Subcutaneous abdominal adipose tissue (tissue), 5 donors: ENCODE results near the gene TMEM121B.

Source experiments
- H3K27ac ChIP-seq: one replicate; pipeline ENCODE4 v1.7.0; 2013; ENCODE audit warnings: low read depth, mild to moderate bottlenecking, inconsistent platforms, low read length, moderate library complexity
- H3K27me3 ChIP-seq, 5 donors: one replicate each; pipeline ENCODE4 v1.7.0; 2013; ENCODE audit warnings: low read length in 5 of 5, inconsistent platforms in 1 of 5; ENCODE audit not compliant: control insufficient read depth in 5 of 5, insufficient read depth in 4 of 5
- H3K36me3 ChIP-seq, 5 donors: one replicate each; pipeline ENCODE4 v1.7.0; 2013; ENCODE audit warnings: low read length in 5 of 5; ENCODE audit not compliant: control insufficient read depth in 5 of 5, insufficient read depth in 5 of 5
- H3K4me1 ChIP-seq, 5 donors: one replicate each; pipeline ENCODE4 v1.7.0; 2013; ENCODE audit warnings: low read length in 5 of 5, mild to moderate bottlenecking in 3 of 5, moderate library complexity in 1 of 5; ENCODE audit not compliant: control insufficient read depth in 5 of 5, insufficient read depth in 5 of 5
- H3K4me3 ChIP-seq, 5 donors: one replicate each; pipeline ENCODE4 v1.7.0; 2013; ENCODE audit warnings: low read length in 5 of 5, low read depth in 1 of 5
- H3K9ac ChIP-seq, 5 donors: one replicate each; pipeline ENCODE4 v1.7.0; 2013; ENCODE audit warnings: low read length in 5 of 5, mild to moderate bottlenecking in 4 of 5, moderate library complexity in 3 of 5
- H3K9me3 ChIP-seq, 5 donors: one replicate each; pipeline ENCODE4 v1.7.0; 2013; ENCODE audit warnings: low read length in 5 of 5; ENCODE audit not compliant: control insufficient read depth in 5 of 5
- donor health status: healthy.
- donor health status: healthy.
- donor health status: healthy.
- donor health status: healthy.
- donor health status: healthy.

Gene TMEM121B

GRCh38 chr22:17114173-17114897 is 6.8 kb downstream of the TMEM121B start:
- Histone ChIP-seq H3K4me3 (no peak overlapping the region), H3K9ac (no peak overlapping the region), H3K9me3 (no peaks in the 10 kb centered on the region), H3K27ac (no peak overlapping the region), H3K27me3 (peaks cover 0 to 7% (median 0%) of the 10 kb centered on the region in 5 donors), H3K4me1 (peaks cover 0 to 32% (median 23%) of the 10 kb centered on the region in 5 donors), H3K36me3 (peaks cover 0 to 14% (median 7%) of the 10 kb centered on the region in 5 donors)

DNA sequence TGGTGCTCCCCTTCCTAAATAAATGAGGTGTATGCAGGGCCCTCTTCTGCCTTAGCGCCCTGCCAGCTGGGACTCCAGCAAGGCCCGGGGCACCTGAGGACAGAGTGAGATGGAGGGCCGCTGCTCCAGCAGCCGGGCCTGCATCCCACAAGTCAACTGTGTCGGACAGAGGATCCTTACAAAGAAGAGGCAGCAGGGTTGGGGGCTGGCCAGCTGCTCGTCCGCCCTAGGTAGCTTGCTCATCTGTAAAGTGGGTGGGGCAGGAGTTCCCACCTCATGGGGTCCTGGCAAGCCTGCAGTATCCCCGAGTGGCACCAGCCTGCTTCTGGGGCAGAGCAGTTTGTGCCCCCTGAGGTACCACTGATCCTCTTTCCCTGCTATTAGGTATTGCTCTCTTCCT is 7.6 kb downstream of the TMEM121B start:
- peaks cover 0 to 7% (median 0%) of the 10 kb centered on the region in 5 donors for H3K27me3 ChIP-seq
- no peak overlapping the region for H3K27ac ChIP-seq
- no peaks in the 10 kb centered on the region for H3K9me3 ChIP-seq
- no peak overlapping the region for H3K4me3 ChIP-seq
- H3K9ac ChIP-seq, result no peak overlapping the region
- peaks cover 0 to 22% (median 14%) of the 10 kb centered on the region in 5 donors for H3K36me3 ChIP-seq
- peaks cover 0 to 26% (median 18%) of the 10 kb centered on the region in 5 donors for H3K4me1 ChIP-seq

- Histone ChIP-seq H3K9me3 (no peaks in the 10 kb centered on the region), H3K4me3 (no peak overlapping the region), H3K4me1 (peaks cover 0 to 20% (median 12%) of the 10 kb centered on the region in 5 donors), H3K27me3 (peaks cover 0 to 7% (median 0%) of the 10 kb centered on the region in 5 donors), H3K36me3 (peaks cover 0 to 32% (median 24%) of the 10 kb centered on the region in 5 donors), H3K27ac (no peak overlapping the region), H3K9ac (no peak overlapping the region)
Observed at GRCh38 chr22:17112491-17113042, 8.6 kb downstream of the TMEM121B start.

- Histone ChIP-seq H3K27me3 (no peaks in the 10 kb centered on the region), H3K4me1 (peaks cover 0 to 10% (median 0%) of the 10 kb centered on the region in 5 donors), H3K36me3 (peaks cover 3 to 48% (median 38%) of the 10 kb centered on the region in 5 donors), H3K9ac (no peak overlapping the region), H3K4me3 (no peak overlapping the region), H3K9me3 (no peaks in the 10 kb centered on the region), H3K27ac (no peak overlapping the region)
Observed at GRCh38 chr22:17110791-17111550, 10.2 kb downstream of the TMEM121B start.

- Histone ChIP-seq H3K9me3 (no peaks in the 10 kb centered on the region), H3K4me3 (no peak overlapping the region), H3K27me3 (no peaks in the 10 kb centered on the region), H3K9ac (no peak overlapping the region), H3K27ac (no peak overlapping the region), H3K4me1 (peaks cover 0 to 15% (median 3%) of the 10 kb centered on the region in 5 donors), H3K36me3 (peaks cover 3 to 58% (median 48%) of the 10 kb centered on the region in 5 donors)
Observed at GRCh38 chr22:17109976-17110375, 11.2 kb downstream of the TMEM121B start.

DNA sequence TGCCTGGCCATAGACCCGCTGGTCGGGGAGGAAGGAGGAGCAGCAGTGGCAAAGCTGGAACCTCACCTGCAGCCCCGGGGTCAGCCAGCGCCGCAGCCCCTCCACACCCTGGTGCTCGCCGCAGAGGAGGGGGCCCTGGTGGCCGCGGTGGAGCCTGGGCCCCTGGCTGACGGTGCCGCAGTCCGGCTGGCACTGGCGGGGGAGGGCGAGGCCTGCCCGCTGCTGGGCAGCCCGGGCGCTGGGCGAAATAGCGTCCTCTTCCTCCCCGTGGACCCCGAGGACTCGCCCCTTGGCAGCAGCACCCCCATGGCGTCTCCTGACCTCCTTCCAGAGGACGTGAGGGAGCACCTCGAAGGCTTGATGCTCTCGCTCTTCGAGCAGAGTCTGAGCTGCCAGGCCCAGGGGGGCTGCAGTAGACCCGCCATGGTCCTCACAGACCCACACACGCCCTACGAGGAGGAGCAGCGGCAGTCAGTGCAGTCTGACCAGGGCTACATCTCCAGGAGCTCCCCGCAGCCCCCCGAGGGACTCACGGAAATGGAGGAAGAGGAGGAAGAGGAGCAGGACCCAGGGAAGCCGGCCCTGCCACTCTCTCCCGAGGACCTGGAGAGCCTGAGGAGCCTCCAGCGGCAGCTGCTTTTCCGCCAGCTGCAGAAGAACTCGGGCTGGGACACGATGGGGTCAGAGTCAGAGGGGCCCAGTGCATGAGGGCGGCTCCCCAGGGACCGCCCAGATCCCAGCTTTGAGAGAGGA is 11.9 kb downstream of the TMEM121B start:
- no peak overlapping the region for H3K27ac ChIP-seq

DNA sequence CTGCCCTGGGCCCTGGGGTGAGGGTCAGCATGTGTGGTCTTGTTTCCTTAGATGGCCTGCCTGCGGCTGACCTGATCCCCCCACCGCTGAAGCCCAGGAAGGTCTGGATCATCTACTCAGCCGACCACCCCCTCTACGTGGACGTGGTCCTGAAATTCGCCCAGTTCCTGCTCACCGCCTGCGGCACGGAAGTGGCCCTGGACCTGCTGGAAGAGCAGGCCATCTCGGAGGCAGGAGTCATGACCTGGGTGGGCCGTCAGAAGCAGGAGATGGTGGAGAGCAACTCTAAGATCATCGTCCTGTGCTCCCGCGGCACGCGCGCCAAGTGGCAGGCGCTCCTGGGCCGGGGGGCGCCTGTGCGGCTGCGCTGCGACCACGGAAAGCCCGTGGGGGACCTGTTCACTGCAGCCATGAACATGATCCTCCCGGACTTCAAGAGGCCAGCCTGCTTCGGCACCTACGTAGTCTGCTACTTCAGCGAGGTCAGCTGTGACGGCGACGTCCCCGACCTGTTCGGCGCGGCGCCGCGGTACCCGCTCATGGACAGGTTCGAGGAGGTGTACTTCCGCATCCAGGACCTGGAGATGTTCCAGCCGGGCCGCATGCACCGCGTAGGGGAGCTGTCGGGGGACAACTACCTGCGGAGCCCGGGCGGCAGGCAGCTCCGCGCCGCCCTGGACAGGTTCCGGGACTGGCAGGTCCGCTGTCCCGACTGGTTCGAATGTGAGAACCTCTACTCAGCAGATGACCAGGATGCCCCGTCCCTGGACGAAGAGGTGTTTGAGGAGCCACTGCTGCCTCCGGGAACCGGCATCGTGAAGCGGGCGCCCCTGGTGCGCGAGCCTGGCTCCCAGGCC is 12.7 kb downstream of the TMEM121B start:
- Histone ChIP-seq H3K36me3 (peaks cover 3 to 70% (median 59%) of the 10 kb centered on the region in 5 donors), H3K4me3 (no peak overlapping the region), H3K9ac (no peak overlapping the region), H3K27ac (no peak overlapping the region), H3K4me1 (peaks cover 0 to 16% (median 3%) of the 10 kb centered on the region in 5 donors), H3K27me3 (no peaks in the 10 kb centered on the region), H3K9me3 (no peaks in the 10 kb centered on the region)

More for the DNA sequence above, 11.9 kb downstream of the TMEM121B start:
- peaks cover 0 to 16% (median 3%) of the 10 kb centered on the region in 5 donors for H3K4me1 ChIP-seq
- peaks cover 3 to 65% (median 55%) of the 10 kb centered on the region in 5 donors for H3K36me3 ChIP-seq
- no peaks in the 10 kb centered on the region for H3K27me3 ChIP-seq
- H3K9me3 ChIP-seq, result no peaks in the 10 kb centered on the region
- no peak overlapping the region for H3K9ac ChIP-seq
- H3K4me3 ChIP-seq, result no peak overlapping the region

DNA sequence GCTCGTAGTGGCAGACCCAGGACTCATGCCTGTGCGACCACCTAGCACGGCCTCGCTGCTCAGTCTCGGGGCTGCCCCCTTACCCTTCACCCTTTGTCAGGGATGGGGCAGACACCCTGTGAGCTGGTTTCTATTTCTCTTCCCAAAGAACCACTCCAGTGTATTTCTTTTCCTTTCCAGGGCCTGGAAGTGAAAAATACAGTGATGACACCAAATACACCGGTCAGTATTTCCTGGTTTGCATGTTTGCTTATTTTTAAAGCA is 13.7 kb downstream of the TMEM121B start:
- no peaks in the 10 kb centered on the region for H3K27me3 ChIP-seq
- H3K9ac ChIP-seq, result no peak overlapping the region
- no peak overlapping the region for H3K27ac ChIP-seq
- H3K36me3 ChIP-seq, result peaks cover 3 to 79% (median 67%) of the 10 kb centered on the region in 5 donors
- H3K9me3 ChIP-seq, result no peaks in the 10 kb centered on the region
- no peak overlapping the region for H3K4me3 ChIP-seq
- peaks cover 0 to 16% (median 3%) of the 10 kb centered on the region in 5 donors for H3K4me1 ChIP-seq
